Brain pericyte (primary cell): ENCODE results near the gene MCTP2.

Experiments
- DNase-seq: peaks from one replicate; pipeline ENCODE4 v3.0.0-alpha.2; 2012; ENCODE audit warnings: low read depth, low spot score

The MCTP2 gene

DNA sequence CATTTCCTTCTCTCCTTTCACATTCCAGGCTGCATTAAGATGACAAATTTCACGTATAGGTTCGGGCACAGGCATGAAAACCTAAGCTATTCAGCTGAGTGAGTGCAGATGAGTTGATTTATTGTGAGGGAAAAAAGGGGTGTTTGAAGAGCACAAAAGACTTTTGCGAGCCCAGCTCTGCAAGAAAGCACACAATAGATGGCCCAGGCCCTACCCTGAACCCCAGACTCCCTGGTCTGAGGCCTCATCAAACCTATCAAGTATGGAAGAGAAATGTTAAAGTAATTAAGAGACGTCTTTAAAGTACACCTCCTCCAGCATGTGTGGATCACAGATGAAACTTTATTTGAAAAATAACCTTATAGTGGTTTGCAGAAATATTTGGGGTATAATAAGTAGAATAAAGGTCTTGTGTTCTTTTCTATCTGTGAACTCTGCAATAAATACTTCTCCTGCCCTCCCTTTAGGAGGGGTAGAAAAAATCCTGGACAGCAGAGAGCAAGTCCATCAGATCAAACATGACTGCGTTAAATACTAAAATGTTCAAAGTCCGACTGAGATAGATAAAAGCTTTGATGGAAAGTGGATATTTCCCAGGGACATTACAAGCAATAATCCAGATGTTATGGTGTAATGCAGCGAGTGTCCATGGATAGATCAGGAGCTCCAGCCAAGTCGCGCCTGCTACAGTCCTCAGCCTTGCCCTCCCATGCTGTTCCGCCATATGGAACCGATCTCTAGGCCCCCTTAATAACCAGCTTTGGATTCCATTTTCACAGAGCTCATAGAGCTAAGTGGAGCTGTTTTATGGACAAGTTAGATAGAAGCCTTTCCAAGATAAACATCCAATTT, 121.5 kb downstream of the MCTP2 start:
- peak; percentile 13 for DNase-seq

DNA sequence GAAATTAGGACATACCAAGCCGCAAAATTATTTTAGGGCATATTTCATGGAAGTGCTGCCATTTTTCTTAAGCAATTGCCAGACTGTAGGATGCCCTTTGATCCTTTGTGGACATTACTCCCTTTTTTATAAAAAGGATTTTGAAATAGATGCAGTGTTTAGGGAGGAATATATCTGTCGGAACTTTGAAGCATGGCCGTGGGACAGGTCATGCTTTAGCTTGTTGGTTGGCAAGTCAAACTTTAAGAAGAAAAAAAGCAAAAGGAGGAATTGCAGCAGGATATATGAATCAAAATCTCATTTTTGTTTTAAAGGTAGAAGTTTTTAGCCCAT, 122.1 kb downstream of the MCTP2 start:
- peak; percentile 4 for DNase-seq

DNA sequence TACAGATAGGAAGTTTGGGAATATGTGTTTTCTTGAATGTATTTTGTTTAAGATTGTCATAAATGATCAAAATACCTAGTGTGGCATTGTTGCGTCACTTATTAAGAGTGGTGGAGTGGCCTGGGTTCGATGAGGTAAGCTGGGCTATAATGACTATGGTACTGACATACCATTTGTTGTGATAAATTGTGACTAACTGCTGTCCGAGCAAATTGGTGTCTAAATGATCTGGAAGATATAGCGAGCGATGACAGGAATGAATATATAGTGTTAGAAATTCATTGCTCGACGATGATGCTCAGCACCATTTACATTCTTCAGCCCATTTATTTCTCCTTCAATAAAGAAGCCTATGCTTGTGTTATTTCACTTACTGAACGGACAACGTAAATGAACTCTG, 123.3 kb downstream of the MCTP2 start:
- DNase-seq: no peak

DNA sequence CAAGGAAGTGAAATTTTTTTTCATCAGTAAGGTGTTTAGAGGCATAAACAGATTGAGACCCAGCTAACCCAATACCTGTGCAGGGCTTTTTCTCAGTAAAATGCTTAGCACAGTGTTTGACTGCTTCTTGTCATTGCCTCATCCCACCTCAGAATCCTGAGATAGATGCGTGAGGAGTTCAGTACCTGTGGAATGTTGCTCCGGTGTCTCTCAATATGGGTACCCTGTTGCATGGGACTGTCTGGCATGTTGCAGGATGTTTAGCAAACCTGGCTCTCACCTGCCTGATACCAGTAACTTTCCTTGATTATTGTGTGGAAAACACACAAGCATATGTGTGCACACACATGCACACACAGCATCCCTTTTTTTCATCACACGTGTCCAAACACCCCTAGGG, 128.4 kb downstream of the MCTP2 start:
- no peak for DNase-seq

DNA sequence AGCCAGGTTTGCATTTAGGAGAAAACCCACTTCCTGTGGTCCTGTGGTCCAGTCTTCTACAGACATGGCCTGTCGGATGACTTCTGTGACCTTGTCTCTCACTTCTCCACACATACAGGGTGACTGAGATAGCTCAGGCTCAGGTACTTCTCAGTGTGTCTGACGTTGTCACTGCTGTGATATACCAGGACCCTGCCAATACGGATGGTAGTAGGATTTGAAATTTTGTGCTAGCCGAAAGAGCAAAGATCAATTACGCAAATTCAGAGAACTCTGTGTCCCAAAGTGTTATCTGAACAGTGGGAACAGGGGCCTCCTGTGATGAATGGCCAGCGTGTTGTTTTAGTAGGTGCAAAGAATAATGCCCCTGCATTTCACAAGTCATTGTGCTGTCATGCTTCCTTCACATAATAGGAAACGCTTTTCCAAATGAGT, 128.9 kb downstream of the MCTP2 start:
- no peak for DNase-seq

DNA sequence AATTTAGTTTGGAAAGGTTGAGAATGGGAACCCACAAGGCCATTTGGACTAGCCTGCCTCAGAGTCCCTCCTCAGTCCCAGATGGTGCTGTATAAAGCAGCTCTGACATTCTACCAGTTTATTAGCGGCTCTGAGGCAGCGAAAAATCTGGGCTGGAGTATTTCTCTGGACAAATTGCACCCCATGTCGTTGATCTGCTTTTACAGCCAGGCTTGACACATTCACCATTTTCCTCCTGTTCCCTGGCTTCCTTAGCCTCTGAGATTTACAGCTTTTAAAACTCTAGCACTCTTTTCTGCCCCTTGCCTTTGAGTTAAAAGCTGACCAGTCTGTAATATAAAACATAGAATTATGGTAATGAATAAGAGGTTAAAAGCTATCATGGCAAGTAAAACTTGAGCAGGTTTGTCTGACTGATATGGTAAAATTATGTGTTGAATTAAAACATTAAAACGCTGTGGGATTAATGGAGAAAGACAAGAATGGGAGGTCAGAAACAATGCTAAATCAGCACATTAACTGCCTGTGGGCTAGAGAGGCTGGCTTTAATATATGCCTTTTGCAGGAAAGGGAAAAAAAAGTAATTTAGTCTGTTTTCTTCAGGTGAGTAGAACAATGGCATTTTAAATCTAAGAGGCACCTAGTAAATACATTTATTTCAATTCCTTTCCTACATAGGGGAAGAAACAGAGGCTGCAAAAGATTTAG, 131.2 kb downstream of the MCTP2 start:
- DNase-seq: no peak

DNA sequence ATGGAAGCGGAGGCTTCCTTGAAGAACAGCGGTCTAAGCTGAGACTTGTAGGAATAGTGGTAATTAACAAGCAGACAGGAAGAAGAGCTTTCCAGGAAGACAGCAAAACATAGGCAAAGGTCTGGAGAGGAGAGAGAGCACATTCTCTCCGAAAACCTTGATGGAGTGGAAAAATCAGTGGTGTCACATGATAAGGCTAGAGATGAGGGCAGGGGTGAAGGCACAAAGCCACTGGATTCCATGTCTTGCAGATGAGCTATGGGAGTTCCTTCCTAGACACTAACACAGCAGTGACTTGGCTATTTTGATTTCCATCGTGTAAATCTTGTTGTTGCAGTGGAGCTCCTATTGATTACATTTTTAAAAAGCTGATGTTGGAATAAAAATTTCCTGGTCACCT, 132.0 kb downstream of the MCTP2 start:
- no peak for DNase-seq

DNA sequence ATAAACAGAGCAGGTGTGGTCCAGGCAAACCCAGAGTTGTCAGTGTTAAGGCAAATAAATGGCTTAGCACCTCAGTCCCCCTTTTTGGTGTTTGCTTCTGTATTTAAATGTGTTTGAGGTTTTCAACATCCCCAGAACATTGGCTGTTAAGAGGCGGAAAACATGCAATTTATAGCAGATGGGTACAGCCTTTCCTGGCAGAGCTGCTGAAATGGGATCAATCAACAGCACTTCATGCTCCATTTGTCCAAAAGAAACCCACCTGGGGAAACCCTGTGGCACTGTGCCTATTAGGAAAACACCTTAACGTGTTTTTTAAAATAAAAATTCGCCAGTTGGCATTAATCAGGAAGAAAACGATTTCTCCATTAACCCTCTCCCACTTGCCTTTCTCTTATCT, 135.4 kb downstream of the MCTP2 start:
- no peak for DNase-seq

DNA sequence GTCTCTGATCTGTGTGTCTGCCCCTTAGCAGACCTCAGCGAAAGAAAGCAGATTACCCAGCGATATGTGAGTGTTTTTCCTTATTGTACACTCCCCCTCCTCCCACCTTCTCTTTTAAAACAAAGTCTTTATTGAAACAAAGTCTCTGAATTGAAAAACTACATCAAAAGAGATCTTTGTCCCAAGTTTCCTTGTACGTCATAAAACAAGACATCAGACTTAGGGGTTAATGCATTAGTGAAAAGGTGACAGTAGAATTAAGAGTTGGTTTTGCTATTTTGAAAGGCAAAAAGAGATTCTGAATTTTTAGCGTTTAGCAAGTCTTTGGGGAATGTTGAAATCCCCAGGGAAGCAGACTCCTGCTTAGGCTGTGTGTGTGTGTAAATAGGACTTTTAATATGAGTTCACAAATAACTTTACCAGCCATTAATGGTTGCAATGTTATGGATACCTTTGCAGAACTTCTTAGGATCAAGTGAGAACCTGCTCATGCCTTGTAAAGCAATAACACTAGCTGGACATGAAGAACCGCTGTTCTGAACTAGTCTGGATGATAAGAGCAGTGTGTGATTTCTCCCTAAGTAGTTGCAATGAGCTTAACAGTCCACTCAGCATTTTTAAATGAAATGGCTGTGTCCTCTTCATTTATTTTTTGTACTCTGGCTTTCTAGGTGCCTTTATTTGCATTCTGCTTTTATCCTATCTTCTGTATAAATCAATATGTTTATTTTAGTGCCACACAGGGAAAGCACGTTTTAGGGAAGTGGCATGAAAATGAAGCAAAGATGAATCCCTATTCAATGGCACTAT, 136.6 kb downstream of the MCTP2 start:
- no peak for DNase-seq

DNA sequence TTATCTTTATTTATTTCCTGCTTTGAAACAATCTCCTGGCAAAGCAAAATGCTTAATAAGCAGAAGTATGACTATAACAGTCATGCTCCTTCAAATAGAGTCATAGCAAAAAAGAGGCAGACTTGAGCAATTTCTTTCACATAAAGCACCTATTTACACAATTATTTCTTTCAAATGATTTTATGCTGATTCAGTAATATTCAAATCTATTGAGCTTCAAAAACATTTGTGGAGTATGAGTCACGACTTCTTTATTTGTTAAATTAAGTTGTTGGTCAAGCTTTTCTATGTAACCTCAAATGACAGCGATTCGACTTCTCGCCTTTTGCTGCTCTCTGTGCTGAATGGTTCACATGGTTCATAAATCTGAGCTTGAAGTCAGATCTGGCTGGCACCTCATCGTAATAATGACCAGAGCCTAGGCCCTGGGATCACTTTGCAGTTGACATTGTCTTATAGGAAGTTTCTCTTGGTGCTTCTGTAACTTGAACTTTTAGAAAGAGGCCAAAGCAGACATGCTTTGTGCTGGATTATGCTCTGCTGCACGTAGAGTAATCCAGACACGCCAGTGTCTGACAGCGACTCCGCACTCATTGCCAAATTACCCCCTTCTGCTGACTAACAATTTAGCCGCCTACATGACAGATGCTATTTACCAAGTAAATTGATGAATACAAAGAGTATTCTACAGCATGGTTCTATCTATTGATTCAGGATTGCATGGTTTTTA, 139.0 kb downstream of the MCTP2 start:
- DNase-seq: no peak

DNA sequence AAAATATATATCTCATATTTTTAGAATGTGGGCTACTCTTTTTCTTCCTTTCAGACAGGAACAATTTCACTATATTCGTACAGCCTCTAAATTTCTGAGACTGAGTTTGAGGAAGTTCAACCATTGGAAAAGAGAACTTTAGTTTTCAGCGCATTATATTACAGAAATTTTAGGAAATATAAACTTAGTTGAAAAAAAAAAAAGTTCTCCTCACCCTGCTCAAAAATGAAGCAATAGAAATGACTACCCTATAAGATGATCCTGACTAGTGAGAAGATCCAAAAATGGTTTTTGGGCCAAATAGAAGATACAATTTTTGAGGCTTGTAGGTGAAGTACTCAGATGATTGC, 139.6 kb downstream of the MCTP2 start:
- no peak for DNase-seq

DNA sequence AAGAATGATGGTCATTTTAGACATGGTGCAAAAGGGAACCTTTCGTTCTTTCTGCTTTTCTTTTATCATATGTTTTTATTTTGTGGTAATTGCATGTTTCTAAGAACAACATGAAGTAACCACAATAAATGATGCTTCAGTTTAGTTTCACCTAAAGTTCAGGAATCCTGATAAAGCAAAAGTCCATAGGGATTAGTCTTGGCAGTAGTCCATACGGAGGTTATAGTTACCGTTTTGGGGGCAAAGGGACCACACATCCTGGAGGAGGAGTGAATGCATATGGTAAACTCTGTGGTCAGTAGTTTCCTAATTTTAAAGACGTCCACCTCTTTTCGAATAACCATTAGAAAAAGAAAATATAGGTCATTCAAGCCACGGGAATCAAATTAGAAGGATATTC, 141.5 kb downstream of the MCTP2 start:
- DNase-seq: no peak

DNA sequence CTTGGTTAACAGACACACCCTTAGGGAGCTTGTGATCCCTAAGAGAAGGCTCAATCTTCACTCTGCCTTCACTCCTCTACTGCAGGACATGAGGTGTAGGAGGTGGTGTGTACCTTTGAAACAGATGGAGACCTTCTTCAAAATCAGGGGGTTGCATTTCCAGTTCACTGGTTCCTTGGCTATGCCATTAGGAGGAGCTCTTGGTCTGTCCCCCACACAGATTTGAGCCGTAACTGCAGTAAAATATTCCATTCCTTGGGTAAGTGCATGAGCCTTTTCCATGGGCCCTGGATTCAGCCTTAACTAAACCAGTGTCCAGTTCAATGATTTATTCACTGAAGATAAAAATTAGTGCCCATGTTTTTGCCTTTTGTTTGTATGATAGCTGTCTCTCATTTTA, 144.6 kb downstream of the MCTP2 start:
- DNase-seq: no peak

DNA sequence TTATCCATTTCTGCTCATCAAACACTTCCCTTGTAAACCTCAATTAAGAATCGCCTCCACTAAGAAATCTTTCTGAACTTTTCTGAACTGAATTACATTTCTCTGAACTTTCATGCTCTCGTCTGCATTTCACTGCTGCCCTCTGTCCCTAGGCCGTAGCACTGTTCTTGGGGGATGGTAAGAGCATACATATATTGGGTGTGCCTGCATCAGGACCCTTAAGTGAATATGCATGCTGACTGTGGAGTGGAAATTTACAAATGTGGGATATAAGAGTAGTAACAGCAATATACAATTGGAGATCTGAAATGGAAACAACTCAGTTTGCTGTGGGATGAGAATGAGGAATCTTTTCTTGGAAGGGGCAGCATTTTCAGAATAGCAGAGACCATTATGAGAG, 148.6 kb downstream of the MCTP2 start:
- no peak for DNase-seq

DNA sequence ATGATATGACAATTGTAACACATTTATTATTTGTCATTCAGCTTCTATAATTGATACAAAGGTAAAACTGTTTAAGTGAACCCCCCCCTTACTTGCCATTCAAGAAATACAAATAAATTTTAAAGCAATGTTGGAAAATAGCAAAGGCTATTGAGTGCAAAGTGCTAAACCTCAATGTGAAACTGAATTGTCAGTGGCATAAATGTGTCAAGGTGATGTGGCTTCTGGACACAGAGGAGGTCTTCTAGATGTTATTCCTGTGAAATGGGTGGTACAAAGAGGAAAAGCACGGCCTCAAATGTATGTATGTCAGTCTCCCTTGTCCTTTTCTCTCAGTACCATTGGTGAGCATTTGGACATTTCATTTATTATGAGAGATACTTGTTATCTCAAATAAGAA, 149.4 kb downstream of the MCTP2 start:
- DNase-seq: no peak

DNA sequence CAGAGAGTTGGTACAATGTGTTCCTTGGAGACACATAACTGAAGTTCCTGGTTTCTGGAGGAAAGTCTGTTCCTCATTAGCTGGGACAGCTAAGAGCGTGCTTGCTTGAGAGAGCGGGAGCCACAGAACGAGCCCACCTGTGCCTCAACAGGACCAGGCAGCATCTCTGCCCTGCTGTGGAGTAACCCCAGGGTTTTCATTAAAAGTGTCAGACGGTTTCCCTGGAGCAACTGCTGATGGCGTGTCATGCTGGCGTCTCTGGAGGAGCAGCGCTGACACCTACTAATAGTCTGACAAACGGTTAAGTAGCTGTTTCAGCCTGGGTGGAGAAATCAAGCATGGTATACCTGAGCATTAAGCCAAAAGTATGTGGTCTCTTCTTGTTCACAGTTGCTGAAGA, 150.0 kb downstream of the MCTP2 start:
- DNase-seq: no peak

DNA sequence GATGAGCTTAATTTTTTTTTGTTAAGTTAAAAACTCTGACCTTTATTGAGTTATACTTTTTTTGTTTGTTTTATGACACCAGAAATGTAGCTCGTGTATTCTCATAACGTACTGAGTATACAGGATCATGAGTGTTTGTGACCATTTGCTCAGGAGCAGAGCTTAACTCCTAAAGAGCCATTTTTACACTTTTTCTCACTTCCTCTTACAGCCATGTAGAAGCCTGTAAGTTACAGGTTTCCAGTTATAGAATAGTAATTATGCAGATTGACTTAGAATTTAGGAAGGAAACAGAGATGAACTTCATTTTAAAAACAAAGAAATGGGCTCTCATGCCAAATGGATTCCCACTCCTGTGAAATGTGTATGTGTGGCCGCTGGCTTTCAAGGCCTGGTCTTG, 151.7 kb downstream of the MCTP2 start:
- no peak for DNase-seq

DNA sequence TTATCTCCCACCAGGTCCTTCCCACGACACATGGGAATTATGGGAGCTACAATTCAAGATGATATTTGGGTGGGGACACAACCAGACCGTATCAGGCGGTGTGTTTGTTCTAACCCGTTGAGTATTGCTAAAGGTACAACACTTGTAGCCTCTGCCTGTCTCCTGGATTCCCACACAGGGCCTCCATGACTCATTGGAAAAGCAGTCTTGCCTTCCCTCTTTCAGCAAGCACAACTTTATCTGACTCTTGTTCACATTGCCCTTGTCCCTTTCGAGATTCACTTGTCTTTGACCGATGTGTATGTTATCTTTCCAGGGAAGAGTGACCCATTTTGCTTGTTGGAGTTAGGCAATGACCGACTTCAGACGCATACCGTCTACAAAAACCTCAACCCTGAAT, 152.3 kb downstream of the MCTP2 start:
- no peak for DNase-seq

DNA sequence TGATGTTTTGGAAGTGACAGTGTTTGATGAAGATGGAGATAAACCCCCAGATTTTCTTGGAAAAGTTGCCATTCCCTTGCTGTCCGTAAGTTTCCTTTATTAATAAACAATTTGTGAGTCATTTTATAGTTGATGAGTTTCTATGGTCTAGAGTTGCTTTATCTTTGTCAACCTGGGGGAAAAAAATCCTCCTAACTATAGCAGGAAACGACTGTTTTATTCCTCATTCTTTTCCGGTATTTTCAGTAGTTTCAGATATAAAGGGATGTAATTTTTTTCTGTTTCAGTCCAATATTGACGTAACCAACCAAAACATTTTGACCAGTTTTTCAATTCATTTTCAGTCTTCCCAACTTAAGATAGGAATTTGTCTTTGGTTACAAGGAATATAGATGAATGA, 154.1 kb downstream of the MCTP2 start:
- DNase-seq: no peak

DNA sequence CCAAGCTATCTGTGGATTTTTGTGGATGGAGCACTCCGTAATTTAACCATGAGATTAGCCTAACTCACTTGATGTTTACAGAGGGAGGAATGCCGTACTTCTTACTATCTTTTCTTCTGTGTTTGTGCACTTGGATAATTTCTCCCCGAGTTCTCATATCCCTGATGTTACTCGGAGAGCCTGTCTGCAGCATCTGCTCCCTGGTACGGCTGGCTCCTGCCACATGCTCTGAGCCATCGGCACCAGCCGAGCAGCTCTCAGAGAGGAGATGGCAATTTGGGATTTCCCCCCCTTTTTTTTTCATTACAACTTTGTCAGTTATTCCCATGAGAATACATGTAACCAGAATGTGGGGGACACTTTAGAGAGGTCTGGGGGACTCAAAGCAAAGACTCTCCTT, 155.0 kb downstream of the MCTP2 start:
- no peak for DNase-seq

DNA sequence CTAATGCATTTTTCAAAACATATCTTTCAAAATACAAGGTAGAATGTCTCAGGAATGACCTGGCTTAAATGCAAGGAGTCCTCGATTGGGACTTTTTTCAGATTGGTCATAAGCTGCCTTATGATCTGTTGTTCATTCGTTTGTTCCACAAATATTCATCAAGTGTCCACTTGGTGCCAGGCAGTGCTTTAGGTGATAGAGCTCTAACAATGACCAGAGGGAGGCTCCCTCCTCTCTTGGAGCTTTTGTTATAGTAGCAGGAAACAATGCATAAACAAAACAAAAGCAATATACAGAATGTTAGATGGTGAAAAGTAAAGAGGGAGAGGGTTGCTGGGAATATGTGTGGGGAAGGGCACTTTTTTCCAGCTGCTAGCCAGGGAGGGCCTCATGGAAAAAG, 156.1 kb downstream of the MCTP2 start:
- DNase-seq: no peak

DNA sequence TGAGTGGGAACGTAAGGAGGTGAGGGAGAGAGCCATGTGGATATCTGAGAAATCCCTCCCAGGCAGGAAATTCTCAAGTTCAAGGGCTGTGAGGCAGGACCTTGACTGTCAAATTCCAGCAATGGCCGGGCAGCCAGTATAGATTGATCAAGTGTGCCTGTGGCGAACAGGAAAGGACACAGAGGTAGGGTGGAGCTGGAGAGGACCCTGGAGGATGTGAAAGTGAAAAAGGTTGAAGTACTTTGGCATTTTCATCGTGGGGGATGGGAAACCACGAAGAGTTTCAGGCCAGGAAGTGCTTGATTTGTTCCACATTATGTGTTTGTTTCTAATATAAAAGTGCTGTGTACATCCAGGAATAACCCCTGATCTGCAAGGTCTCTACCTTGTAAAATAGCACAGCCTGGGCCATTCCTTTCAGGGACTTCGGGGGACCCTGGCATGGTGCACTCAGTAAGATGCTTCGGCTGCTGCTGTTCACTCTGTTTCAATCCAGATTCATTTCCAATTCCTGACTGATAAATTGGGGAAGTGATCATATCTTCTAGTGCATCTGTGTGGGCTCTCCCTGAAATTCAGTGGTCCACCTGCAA, 156.6 kb downstream of the MCTP2 start:
- no peak for DNase-seq
